ENCODE results near the gene ANXA3. TPM values are rescaled to one million over a fixed set of nuclear protein-coding genes. Genes with fewer than 3 reads are reported as not detected.

ANXA3 gene
- total RNA-seq, 1 experiment from 2014 or later = 263 TPM

DNA sequence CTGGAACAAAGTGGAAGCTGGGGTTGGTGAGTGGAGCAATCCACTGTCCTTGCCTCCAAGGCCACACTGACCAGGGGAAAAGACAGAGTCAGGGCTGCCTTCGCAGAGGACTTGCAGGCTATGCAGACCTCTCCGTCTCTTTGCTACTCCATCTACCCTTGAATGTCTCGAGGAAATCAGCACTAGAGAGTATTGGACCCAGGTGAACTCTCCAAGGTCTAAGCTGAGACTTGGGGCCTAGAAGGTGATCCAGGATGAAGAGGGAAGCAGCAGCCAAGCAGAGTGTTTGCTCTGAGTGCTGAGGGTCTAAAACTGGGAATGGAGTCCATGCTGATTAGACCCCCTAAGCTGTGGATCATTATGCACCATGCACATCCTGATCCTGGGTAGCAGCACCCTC, 54.5 kb downstream of the ANXA3 start:
- Histone ChIP-seq H4K20me1 (ENCODE audit: low read length) (no peaks in the 10 kb centered on the region), H3F3A (ENCODE audit: low read length, unreplicated experiment) (no peaks in the 10 kb centered on the region), H3K4me3 (ENCODE audit: low read length) (no peak overlapping the region), H3K9me3 (ENCODE audit: low read length) (no peaks in the 10 kb centered on the region), H3K27ac (ENCODE audit: low read length) (no peak overlapping the region), H3K79me2 (ENCODE audit: low read length) (no peaks in the 10 kb centered on the region), H3K4me2 (ENCODE audit: low read length) (no peak overlapping the region), H3K36me3 (ENCODE audit: low read depth, low read length) (peaks cover 37% of the 10 kb centered on the region), H3K9me2 (replicated peaks; ENCODE audit: low read length) (no peaks in the 10 kb centered on the region), H3K27me3 (ENCODE audit: low read length) (no peaks in the 10 kb centered on the region), H3K9ac (ENCODE audit: low read length) (no peak overlapping the region), H2AFZ (ENCODE audit: low read length) (no peak overlapping the region), H3K4me1 (ENCODE audit: insufficient read depth, low read length) (no peaks in the 10 kb centered on the region)
- DNase-seq = no peak
- no TSS peak for BruUV-seq (replicated peaks)
- intact Hi-C loops (cut with micrococcal nuclease) = no loop called here
- no peak for ATAC-seq
- TF ChIP-seq EZH2 (IDR thresholded peaks at IDR 0.05; ENCODE audit: low read length, unreplicated experiment) (no peak), EZH2phosphoT487 (IDR thresholded peaks at IDR 0.05; ENCODE audit: borderline replicate concordance, low read length) (no peak)
- TF ChIP-seq, protein P1, sequence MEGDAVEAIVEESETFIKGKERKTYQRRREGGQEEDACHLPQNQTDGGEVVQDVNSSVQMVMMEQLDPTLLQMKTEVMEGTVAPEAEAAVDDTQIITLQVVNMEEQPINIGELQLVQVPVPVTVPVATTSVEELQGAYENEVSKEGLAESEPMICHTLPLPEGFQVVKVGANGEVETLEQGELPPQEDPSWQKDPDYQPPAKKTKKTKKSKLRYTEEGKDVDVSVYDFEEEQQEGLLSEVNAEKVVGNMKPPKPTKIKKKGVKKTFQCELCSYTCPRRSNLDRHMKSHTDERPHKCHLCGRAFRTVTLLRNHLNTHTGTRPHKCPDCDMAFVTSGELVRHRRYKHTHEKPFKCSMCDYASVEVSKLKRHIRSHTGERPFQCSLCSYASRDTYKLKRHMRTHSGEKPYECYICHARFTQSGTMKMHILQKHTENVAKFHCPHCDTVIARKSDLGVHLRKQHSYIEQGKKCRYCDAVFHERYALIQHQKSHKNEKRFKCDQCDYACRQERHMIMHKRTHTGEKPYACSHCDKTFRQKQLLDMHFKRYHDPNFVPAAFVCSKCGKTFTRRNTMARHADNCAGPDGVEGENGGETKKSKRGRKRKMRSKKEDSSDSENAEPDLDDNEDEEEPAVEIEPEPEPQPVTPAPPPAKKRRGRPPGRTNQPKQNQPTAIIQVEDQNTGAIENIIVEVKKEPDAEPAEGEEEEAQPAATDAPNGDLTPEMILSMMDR (conservative IDR thresholded peaks at IDR 0.05; ENCODE audit: low read depth, low read length) = no peak
- CTCF ChIA-PET = no interaction called here
- POLR2A ChIA-PET (ENCODE audit: unreplicated experiment) = no interaction called here

DNA sequence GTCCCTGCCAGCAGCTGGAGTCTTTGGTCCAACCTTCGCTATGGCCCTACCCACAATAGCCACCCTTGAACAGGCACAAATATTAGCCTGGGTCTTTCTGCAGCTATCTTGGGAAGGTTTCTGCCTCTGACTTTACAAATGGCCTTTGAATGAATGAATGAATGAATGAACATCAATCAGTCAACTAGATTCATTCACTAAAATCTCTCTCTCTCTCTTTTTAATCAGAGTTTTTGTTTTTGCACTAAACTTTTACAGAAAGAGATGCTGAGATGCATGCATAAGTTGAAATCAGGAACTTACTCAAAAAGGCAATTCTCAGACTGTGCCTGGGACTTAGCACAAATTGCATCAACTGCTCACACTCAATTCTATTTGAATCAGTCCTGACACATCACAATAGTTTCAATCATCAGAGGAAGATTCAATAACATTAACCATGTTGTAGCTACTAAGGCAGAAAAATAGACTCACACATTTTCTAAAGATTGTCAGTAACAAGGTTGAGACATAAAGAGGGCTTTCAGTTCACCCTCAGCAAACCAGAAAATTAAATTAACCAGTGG, 55.0 kb downstream of the ANXA3 start:
- Histone ChIP-seq H3F3A (ENCODE audit: low read length, unreplicated experiment) (no peaks in the 10 kb centered on the region), H3K79me2 (ENCODE audit: low read length) (no peaks in the 10 kb centered on the region), H3K4me2 (ENCODE audit: low read length) (no peak overlapping the region), H3K9me2 (replicated peaks; ENCODE audit: low read length) (no peaks in the 10 kb centered on the region), H2AFZ (ENCODE audit: low read length) (no peak overlapping the region), H3K9me3 (ENCODE audit: low read length) (no peaks in the 10 kb centered on the region), H3K27ac (ENCODE audit: low read length) (no peak overlapping the region), H4K20me1 (ENCODE audit: low read length) (no peaks in the 10 kb centered on the region), H3K36me3 (ENCODE audit: low read depth, low read length) (peaks cover 37% of the 10 kb centered on the region), H3K27me3 (ENCODE audit: low read length) (no peaks in the 10 kb centered on the region), H3K4me1 (ENCODE audit: insufficient read depth, low read length) (no peaks in the 10 kb centered on the region), H3K4me3 (ENCODE audit: low read length) (no peak overlapping the region), H3K9ac (ENCODE audit: low read length) (no peak overlapping the region)
- intact Hi-C loops (cut with micrococcal nuclease) = no loop called here
- BruUV-seq (replicated peaks) = no TSS peak
- ChIA-PET POLR2A (ENCODE audit: unreplicated experiment) (no interaction called here), CTCF (no interaction called here)
- TF ChIP-seq EZH2 (IDR thresholded peaks at IDR 0.05; ENCODE audit: low read length, unreplicated experiment) = no peak
- TF ChIP-seq, protein P1 (conservative IDR thresholded peaks at IDR 0.05; ENCODE audit: low read depth, low read length) = no peak
- TF ChIP-seq EZH2phosphoT487 (IDR thresholded peaks at IDR 0.05; ENCODE audit: borderline replicate concordance, low read length) = no peak
- ATAC-seq (no peak), DNase-seq (no peak)

DNA sequence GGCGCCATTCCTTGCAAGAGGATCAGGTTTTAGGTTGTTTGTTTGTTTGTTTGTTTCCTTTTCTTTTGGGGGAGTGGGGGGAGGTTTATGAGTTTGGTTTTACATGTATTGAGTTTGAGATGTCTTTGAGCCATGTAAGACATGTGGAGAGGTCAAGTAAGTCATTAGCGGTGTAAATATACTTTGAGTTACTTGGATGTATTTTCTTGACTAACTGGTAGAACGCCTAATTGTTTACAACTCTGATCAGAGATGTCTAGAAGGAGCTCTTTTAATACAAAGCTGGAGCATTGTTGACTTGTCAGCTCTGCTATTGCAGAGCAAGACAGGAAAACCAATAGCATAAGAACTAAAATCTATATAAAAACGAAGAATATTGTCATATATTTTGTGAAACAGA, 57.1 kb downstream of the ANXA3 start:
- Histone ChIP-seq H3K4me3 (ENCODE audit: low read length) (no peak overlapping the region), H3K9me2 (replicated peaks; ENCODE audit: low read length) (no peaks in the 10 kb centered on the region), H3K9ac (ENCODE audit: low read length) (no peak overlapping the region), H3K27ac (ENCODE audit: low read length) (no peak overlapping the region), H4K20me1 (ENCODE audit: low read length) (no peaks in the 10 kb centered on the region), H3F3A (ENCODE audit: low read length, unreplicated experiment) (no peaks in the 10 kb centered on the region), H3K79me2 (ENCODE audit: low read length) (no peaks in the 10 kb centered on the region), H3K9me3 (ENCODE audit: low read length) (no peaks in the 10 kb centered on the region), H3K4me2 (ENCODE audit: low read length) (no peak overlapping the region), H3K27me3 (ENCODE audit: low read length) (no peaks in the 10 kb centered on the region), H3K36me3 (ENCODE audit: low read depth, low read length) (peaks cover 29% of the 10 kb centered on the region), H2AFZ (ENCODE audit: low read length) (no peak overlapping the region), H3K4me1 (ENCODE audit: insufficient read depth, low read length) (no peaks in the 10 kb centered on the region)
- ChIA-PET POLR2A (ENCODE audit: unreplicated experiment) (no interaction called here), CTCF (no interaction called here)
- BruUV-seq (replicated peaks) = no TSS peak
- TF ChIP-seq EZH2 (IDR thresholded peaks at IDR 0.05; ENCODE audit: low read length, unreplicated experiment) (no peak), EZH2phosphoT487 (IDR thresholded peaks at IDR 0.05; ENCODE audit: borderline replicate concordance, low read length) (no peak)
- TF ChIP-seq, protein P1 (conservative IDR thresholded peaks at IDR 0.05; ENCODE audit: low read depth, low read length) = no peak
- no peak for ATAC-seq
- DNase-seq = no peak
- intact Hi-C loops (cut with micrococcal nuclease) = no loop called here
